GM12878 (cell line): Measurements from ENCODE around the gene IFNK. TPM values are rescaled to one million over a fixed set of nuclear protein-coding genes. Genes with fewer than 3 reads are reported as not detected.

Experiments used
- BCL11A ChIP-seq: IDR thresholded peaks from 2 replicates; pipeline ENCODE4 v1.6.1; 2011; ENCODE audit warnings: low read depth, low read length
- BMI1 ChIP-seq: fragments of 450-650 bp; IDR thresholded peaks from 2 replicates; pipeline ENCODE4 v1.6.1; 2016; ENCODE audit warnings: mild to moderate bottlenecking, moderate library complexity, borderline replicate concordance
- CREB1 ChIP-seq: IDR thresholded peaks from 2 replicates; pipeline ENCODE4 v1.6.1; 2012; ENCODE audit warnings: low read depth, mild to moderate bottlenecking, inconsistent platforms
- EED ChIP-seq: sonication (generic); IDR thresholded peaks from 2 replicates; pipeline ENCODE4 v1.6.1; 2016; ENCODE audit warnings: antibody characterized with exemption, low read depth
- KAT2A ChIP-seq: conservative IDR thresholded peaks from 2 replicates; pipeline ENCODE4 v1.6.1; 2011; ENCODE audit warnings: low read depth, low read length; ENCODE audit not compliant: control insufficient read depth
- KDM1A ChIP-seq: fragments of 200-600 bp; sonication (generic); IDR thresholded peaks from 2 replicates; pipeline ENCODE4 v1.6.1; 2016; ENCODE audit warnings: borderline replicate concordance
- NFYA ChIP-seq: IDR thresholded peaks from 2 replicates; pipeline ENCODE4 v1.6.1; 2011; ENCODE audit warnings: low read depth, mild to moderate bottlenecking, low read length, improper control_type of control experiment, borderline replicate concordance
- NFYB ChIP-seq: IDR thresholded peaks from 2 replicates; pipeline ENCODE4 v1.6.1; 2011; ENCODE audit warnings: low read depth, mild to moderate bottlenecking, low read length, improper control_type of control experiment, moderate library complexity; ENCODE audit not compliant: insufficient read depth
- SMAD5 ChIP-seq: IDR thresholded peaks from 2 replicates; pipeline ENCODE4 v1.6.1; 2016; ENCODE audit warnings: antibody characterized with exemption, low read depth
- SP1 ChIP-seq: IDR thresholded peaks from one replicate; pipeline ENCODE4 v1.6.1; 2011; ENCODE audit warnings: low read depth, low read length
- TAF1 ChIP-seq: IDR thresholded peaks from 2 replicates; pipeline ENCODE4 v1.6.1; 2011; ENCODE audit warnings: mild to moderate bottlenecking, low read depth, low read length, borderline replicate concordance
- TBL1XR1 ChIP-seq: IDR thresholded peaks from 2 replicates; pipeline ENCODE4 v1.6.1; 2012; ENCODE audit warnings: low read depth, low read length, improper control_type of control experiment
- WRNIP1 ChIP-seq: IDR thresholded peaks from 2 replicates; pipeline ENCODE4 v1.6.1; 2011; ENCODE audit warnings: low read depth, low read length, improper control_type of control experiment, borderline replicate concordance
- ZNF24 ChIP-seq: fragments of 450-650 bp; IDR thresholded peaks from 2 replicates; pipeline ENCODE4 v1.6.1; 2017; ENCODE audit warnings: antibody characterized with exemption, mild to moderate bottlenecking
- ZNF622 ChIP-seq: fragments of 450-650 bp; IDR thresholded peaks from 2 replicates; pipeline ENCODE4 v1.6.1; 2017; ENCODE audit warnings: mild to moderate bottlenecking, inconsistent platforms
- polyA plus RNA-seq, 11 experiments: library from polyadenylated mRNA; depleted of rRNA in 4 of 11; unstranded in 6 of 11; stranded (reverse) in 5 of 11; fragments of >200 nt; fragmentation: Nextera tagmentation in 4 of 11; fragmentation: Illumina TruSeq in 1 of 11; extraction: Ambion mirVana in 4 of 11; extraction: Trizol in 1 of 11; gene quantifications; 1 replicate in 1 of 11; 2 replicates in 10 of 11; pipeline versions ENCODE4 v1.2.1 to v1.2.3, GENCODE V29; 2011 to 2016; ENCODE audit warnings: inconsistent platforms in 2 of 11, missing spikeins in 2 of 11, low read depth in 1 of 11
- total RNA-seq, 4 experiments: library from RNA; depleted of rRNA in 3 of 4; stranded (reverse); fragments of >200 nt in 3 of 4; fragmentation: Illumina TruSeq in 1 of 4; extraction: Trizol in 1 of 4; gene quantifications; 2 replicates each; pipeline versions ENCODE4 v1.2.1 to v1.2.3, GENCODE V29; 2013 to 2021
- TF ChIP-seq, protein P1 (sequence below): fragments of 450-650 bp; formaldehyde crosslinking; IDR thresholded peaks from 2 replicates; pipeline ENCODE4 v1.4.0; 2022; ENCODE audit warnings: mild to moderate bottlenecking, moderate library complexity
- TF ChIP-seq, protein P2 (sequence below): fragments of 450-650 bp; IDR thresholded peaks from 2 replicates; pipeline ENCODE4 v1.6.1; 2016; ENCODE audit warnings: mild to moderate bottlenecking
- TF ChIP-seq, protein P3 (sequence below): fragments of 450-650 bp; IDR thresholded peaks from 2 replicates; pipeline ENCODE4 v1.6.1; 2017; ENCODE audit warnings: low read depth, mild to moderate bottlenecking, moderate library complexity
- TF ChIP-seq, protein P4 (sequence below): IDR thresholded peaks from 2 replicates; pipeline ENCODE4 v1.6.1; 2011; ENCODE audit warnings: borderline replicate concordance, low read depth, mild to moderate bottlenecking, moderate library complexity, low read length; ENCODE audit not compliant: insufficient read depth, poor library complexity, severe bottlenecking
- TF ChIP-seq, protein P5 (sequence below): fragments of 450-650 bp; IDR thresholded peaks from 2 replicates; pipeline ENCODE4 v1.6.1; 2017; ENCODE audit warnings: mild to moderate bottlenecking, low read depth, inconsistent platforms; ENCODE audit not compliant: poor library complexity, severe bottlenecking

IFNK gene
- total and polyA plus RNA-seq, 10 of the 15 experiments (the other 5 are each of a cell fraction or from before 2014, with no cell fraction given), result 0.06 TPM; not detected in 9

DNA sequence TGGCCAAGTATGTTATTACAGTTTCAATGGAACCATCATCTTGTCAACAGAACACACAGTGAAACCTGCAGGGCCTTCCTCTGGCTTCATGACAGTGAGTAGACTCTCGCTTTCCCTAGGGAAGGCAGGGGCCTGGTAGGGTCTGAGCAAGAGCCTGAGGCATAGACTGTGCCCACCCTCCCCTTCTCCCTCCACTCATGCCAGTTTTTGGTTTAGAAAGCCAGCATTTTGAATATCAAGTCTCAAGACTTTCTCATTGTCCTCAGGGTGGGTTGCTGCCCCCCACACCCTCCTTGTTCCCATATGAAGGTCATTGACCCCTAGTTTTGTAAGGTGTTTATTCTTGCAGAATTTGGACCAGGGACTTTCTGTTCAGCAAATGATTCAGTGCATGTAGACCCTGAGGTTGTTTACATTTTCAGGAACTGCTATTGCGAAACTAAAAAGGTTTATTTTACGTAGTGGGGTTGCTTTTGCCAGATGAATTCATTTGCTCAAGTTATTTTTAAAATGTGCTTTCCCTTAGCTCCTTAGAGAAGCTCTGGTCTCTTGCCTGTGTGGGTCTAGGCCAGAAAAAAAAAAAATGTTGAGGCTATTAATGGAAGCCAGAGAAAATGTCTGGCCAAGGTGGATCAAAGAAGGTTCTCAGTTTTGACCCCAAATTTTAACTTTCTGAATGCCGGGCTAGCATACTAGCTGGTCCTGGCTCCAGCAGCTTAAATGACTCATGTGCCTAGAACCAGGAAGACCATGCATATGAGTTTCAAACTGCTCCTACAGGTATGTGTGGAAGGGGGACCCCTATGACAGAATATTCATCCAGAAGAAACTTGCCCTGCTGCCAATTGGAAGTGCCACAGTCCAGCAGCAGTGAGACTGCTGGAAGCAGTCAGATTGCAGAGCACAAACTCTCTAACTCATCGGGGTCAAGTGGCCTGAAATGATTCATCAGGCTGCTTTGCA, 15.7 kb downstream of the IFNK start (continued):
- TF ChIP-seq, protein P1, sequence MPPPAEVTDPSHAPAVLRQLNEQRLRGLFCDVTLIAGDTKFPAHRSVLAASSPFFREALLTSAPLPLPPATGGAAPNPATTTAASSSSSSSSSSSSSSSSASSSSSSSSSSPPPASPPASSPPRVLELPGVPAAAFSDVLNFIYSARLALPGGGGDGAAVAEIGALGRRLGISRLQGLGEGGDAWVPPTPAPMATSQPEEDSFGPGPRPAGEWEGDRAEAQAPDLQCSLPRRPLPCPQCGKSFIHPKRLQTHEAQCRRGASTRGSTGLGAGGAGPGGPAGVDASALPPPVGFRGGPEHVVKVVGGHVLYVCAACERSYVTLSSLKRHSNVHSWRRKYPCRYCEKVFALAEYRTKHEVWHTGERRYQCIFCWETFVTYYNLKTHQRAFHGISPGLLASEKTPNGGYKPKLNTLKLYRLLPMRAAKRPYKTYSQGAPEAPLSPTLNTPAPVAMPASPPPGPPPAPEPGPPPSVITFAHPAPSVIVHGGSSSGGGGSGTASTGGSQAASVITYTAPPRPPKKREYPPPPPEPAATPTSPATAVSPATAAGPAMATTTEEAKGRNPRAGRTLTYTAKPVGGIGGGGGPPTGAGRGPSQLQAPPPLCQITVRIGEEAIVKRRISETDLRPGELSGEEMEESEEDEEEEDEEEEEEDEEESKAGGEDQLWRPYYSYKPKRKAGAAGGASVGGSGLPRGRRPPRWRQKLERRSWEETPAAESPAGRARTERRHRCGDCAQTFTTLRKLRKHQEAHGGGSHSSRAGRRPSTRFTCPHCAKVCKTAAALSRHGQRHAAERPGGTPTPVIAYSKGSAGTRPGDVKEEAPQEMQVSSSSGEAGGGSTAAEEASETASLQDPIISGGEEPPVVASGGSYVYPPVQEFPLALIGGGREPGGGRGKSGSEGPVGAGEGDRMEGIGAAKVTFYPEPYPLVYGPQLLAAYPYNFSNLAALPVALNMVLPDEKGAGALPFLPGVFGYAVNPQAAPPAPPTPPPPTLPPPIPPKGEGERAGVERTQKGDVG, result no peak
- TF ChIP-seq ZNF622 (no peak), BMI1 (no peak), EED (no peak), ZNF24 (no peak), TAF1 (no peak), BCL11A (no peak), NFYB (no peak), SMAD5 (no peak), WRNIP1 (no peak), KAT2A (no peak), TBL1XR1 (peak; percentile 44; the same call in 1 of the 2 replicates), SP1 (no peak), CREB1 (0 out of 2 replicates have a peak, but pooled peaks have one; percentile 31), NFYA (no peak), KDM1A (no peak)
- TF ChIP-seq, protein P2, sequence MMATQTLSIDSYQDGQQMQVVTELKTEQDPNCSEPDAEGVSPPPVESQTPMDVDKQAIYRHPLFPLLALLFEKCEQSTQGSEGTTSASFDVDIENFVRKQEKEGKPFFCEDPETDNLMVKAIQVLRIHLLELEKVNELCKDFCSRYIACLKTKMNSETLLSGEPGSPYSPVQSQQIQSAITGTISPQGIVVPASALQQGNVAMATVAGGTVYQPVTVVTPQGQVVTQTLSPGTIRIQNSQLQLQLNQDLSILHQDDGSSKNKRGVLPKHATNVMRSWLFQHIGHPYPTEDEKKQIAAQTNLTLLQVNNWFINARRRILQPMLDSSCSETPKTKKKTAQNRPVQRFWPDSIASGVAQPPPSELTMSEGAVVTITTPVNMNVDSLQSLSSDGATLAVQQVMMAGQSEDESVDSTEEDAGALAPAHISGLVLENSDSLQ, result no peak
- TF ChIP-seq, protein P3, sequence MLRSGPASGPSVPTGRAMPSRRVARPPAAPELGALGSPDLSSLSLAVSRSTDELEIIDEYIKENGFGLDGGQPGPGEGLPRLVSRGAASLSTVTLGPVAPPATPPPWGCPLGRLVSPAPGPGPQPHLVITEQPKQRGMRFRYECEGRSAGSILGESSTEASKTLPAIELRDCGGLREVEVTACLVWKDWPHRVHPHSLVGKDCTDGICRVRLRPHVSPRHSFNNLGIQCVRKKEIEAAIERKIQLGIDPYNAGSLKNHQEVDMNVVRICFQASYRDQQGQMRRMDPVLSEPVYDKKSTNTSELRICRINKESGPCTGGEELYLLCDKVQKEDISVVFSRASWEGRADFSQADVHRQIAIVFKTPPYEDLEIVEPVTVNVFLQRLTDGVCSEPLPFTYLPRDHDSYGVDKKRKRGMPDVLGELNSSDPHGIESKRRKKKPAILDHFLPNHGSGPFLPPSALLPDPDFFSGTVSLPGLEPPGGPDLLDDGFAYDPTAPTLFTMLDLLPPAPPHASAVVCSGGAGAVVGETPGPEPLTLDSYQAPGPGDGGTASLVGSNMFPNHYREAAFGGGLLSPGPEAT, result peak; percentile 47; the same call in 1 of the 2 replicates
- TF ChIP-seq, protein P4, sequence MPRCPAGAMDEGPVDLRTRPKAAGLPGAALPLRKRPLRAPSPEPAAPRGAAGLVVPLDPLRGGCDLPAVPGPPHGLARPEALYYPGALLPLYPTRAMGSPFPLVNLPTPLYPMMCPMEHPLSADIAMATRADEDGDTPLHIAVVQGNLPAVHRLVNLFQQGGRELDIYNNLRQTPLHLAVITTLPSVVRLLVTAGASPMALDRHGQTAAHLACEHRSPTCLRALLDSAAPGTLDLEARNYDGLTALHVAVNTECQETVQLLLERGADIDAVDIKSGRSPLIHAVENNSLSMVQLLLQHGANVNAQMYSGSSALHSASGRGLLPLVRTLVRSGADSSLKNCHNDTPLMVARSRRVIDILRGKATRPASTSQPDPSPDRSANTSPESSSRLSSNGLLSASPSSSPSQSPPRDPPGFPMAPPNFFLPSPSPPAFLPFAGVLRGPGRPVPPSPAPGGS, result no peak
- TF ChIP-seq, protein P5, sequence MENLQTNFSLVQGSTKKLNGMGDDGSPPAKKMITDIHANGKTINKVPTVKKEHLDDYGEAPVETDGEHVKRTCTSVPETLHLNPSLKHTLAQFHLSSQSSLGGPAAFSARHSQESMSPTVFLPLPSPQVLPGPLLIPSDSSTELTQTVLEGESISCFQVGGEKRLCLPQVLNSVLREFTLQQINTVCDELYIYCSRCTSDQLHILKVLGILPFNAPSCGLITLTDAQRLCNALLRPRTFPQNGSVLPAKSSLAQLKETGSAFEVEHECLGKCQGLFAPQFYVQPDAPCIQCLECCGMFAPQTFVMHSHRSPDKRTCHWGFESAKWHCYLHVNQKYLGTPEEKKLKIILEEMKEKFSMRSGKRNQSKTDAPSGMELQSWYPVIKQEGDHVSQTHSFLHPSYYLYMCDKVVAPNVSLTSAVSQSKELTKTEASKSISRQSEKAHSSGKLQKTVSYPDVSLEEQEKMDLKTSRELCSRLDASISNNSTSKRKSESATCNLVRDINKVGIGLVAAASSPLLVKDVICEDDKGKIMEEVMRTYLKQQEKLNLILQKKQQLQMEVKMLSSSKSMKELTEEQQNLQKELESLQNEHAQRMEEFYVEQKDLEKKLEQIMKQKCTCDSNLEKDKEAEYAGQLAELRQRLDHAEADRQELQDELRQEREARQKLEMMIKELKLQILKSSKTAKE, result peak; percentile 47
